MM.1S (cell line): Measurements from ENCODE around the gene ZCCHC2.

ENCODE experiments used
- EZH2 ChIP-seq: fragments of 300-600 bp; sonication (generic); optimal IDR thresholded peaks from 2 replicates; pipeline ENCODE3; 2017; ENCODE audit warnings: low read depth, mild to moderate bottlenecking, antibody characterized with exemption, low read length, mixed read lengths
- EZH2phosphoT487 ChIP-seq: fragments of 300-600 bp; sonication (generic); IDR thresholded peaks from 2 replicates; pipeline ENCODE4 v1.6.1; 2018; ENCODE audit warnings: antibody characterized with exemption, low read length
- TF ChIP-seq, protein P1 (sequence below): fragments of 300-600 bp; sonication (generic); IDR thresholded peaks from 2 replicates; pipeline ENCODE4 v1.5.1; 2016; ENCODE audit warnings: antibody characterized with exemption, low read length, mixed read lengths

DNA sequence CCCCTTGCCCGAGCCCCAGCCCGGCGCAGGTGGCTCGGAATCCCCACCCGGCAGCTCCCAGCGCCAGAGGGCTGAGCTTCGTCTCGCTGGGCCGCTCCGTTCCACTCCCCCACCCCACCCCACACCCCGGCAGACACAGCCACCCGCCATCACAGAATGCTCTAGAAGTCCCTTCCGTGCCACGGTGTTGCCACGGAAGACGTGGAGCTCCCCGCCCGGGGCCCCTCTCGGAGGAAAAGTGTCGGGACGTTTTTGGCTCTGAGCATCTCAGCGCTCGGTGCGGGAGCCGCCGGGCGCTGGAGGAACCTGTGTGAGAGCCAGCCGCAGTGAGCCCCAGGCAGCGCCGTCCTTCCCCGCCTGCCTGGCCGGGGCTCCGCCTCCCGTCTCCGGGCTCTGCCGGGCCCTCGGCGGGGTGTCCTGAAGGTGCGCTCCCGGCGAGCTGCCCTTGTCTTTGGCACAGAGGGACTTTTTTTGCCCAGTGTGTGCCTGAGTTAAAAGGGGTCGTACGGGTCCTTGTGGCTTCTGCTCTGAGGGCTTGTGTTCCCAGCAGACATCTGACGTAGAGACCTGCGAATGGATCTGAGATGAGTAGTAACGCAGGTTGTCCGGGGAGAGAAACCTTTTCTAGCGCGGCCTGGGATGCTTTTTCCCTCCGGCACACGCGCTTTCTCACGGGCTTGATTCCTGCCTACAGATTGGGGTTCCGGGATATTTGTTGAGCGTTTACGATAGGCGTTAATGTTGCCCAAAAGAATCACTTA lies 1.8 kb downstream of the ZCCHC2 start:
- TF ChIP-seq EZH2 (no peak), EZH2phosphoT487 (no peak)
- TF ChIP-seq, protein P1, sequence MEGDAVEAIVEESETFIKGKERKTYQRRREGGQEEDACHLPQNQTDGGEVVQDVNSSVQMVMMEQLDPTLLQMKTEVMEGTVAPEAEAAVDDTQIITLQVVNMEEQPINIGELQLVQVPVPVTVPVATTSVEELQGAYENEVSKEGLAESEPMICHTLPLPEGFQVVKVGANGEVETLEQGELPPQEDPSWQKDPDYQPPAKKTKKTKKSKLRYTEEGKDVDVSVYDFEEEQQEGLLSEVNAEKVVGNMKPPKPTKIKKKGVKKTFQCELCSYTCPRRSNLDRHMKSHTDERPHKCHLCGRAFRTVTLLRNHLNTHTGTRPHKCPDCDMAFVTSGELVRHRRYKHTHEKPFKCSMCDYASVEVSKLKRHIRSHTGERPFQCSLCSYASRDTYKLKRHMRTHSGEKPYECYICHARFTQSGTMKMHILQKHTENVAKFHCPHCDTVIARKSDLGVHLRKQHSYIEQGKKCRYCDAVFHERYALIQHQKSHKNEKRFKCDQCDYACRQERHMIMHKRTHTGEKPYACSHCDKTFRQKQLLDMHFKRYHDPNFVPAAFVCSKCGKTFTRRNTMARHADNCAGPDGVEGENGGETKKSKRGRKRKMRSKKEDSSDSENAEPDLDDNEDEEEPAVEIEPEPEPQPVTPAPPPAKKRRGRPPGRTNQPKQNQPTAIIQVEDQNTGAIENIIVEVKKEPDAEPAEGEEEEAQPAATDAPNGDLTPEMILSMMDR = no peak
